ENCODE data around the gene PLEKHB1.

DNA sequence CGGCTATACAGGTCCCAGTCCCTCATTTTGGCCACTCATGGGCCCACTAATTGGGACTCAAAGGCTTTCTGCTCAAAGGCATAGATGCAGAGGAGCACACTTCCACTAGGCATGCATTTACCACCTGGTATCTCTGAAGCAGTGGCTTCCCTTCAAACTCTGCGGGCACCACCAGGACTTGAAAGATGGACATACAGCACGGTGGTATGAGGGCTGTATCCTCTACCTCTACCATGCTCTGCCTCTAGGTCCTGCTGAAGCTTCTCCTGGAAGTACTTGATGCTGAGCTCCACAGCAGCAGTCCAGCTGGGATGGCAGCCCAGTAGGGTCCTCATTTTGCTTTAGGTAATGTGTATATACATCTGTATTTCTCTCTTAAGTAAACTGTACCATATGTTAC is 64.6 kb downstream of the PLEKHB1 start:
- TF ChIP-seq, protein P1, sequence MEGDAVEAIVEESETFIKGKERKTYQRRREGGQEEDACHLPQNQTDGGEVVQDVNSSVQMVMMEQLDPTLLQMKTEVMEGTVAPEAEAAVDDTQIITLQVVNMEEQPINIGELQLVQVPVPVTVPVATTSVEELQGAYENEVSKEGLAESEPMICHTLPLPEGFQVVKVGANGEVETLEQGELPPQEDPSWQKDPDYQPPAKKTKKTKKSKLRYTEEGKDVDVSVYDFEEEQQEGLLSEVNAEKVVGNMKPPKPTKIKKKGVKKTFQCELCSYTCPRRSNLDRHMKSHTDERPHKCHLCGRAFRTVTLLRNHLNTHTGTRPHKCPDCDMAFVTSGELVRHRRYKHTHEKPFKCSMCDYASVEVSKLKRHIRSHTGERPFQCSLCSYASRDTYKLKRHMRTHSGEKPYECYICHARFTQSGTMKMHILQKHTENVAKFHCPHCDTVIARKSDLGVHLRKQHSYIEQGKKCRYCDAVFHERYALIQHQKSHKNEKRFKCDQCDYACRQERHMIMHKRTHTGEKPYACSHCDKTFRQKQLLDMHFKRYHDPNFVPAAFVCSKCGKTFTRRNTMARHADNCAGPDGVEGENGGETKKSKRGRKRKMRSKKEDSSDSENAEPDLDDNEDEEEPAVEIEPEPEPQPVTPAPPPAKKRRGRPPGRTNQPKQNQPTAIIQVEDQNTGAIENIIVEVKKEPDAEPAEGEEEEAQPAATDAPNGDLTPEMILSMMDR (IDR thresholded peaks at IDR 0.05), result no peak
- TF ChIP-seq POLR2A (IDR thresholded peaks at IDR 0.05) (no peak), POLR2AphosphoS5 (IDR thresholded peaks at IDR 0.05) (no peak), EP300 (IDR thresholded peaks at IDR 0.05) (no peak)
